ENCODE data around the gene ATAD1.

Gene ATAD1

DNA sequence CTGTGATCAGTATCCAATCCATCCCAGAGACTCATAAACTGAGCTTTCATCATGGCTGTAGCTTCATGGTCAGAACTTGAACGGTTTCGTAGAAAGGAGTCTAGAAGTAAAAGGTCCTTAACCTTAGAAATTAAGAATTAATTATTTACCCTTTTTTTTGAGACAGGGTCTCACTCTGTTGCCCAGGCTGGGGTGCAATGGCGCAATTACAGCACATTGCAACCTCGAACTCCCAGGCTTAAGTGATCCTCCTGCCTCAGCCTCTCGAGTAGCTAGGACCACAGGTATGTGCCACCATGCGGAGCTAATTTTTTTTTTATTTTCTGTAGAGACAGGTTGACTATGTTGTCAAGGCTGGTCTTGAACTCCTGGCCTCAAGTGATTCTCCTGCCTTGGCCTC lies 41.7 kb downstream of the ATAD1 start:
- ChIA-PET CTCF (no interaction called here), POLR2A (ENCODE audit: low non-redundant PET) (no interaction called here)
- no peak overlapping the region for H3K27ac ChIP-seq
- TF ChIP-seq, protein P1, sequence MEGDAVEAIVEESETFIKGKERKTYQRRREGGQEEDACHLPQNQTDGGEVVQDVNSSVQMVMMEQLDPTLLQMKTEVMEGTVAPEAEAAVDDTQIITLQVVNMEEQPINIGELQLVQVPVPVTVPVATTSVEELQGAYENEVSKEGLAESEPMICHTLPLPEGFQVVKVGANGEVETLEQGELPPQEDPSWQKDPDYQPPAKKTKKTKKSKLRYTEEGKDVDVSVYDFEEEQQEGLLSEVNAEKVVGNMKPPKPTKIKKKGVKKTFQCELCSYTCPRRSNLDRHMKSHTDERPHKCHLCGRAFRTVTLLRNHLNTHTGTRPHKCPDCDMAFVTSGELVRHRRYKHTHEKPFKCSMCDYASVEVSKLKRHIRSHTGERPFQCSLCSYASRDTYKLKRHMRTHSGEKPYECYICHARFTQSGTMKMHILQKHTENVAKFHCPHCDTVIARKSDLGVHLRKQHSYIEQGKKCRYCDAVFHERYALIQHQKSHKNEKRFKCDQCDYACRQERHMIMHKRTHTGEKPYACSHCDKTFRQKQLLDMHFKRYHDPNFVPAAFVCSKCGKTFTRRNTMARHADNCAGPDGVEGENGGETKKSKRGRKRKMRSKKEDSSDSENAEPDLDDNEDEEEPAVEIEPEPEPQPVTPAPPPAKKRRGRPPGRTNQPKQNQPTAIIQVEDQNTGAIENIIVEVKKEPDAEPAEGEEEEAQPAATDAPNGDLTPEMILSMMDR (conservative IDR thresholded peaks at IDR 0.05; ENCODE audit: low read depth): no peak
- DNase-seq (ENCODE audit: low spot score): no peak

DNA sequence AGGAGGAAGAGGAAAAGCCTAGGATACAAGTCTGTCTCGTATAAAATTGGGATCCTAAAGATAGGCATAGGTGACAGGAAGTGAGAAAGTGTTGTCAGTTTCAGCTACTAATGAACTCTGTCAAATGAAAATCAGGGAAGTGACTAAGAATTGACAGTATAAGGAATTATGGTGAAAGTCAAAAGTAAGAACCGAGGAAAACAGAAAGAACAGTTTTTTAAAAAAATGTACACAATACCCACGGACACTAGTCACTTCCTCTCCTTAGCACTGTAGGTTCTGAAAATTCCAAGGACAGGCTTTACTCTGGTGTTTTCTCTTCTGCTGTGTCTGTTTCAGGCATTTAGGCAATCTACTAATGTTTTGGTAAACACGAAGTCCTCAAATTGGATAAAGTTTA lies 42.3 kb downstream of the ATAD1 start:
- POLR2A ChIA-PET (ENCODE audit: low non-redundant PET): no interaction called here
- TF ChIP-seq, protein P1 (conservative IDR thresholded peaks at IDR 0.05; ENCODE audit: low read depth): no peak
- H3K27ac ChIP-seq: no peak overlapping the region
- CTCF ChIA-PET: interaction anchor here (0.6 kb wide), 2 partner anchors 53 to 54 kb away, joined by 3 read pairs; no protein-coding TSS in a partner anchor
- peak; percentile 10 for DNase-seq (ENCODE audit: low spot score)

DNA sequence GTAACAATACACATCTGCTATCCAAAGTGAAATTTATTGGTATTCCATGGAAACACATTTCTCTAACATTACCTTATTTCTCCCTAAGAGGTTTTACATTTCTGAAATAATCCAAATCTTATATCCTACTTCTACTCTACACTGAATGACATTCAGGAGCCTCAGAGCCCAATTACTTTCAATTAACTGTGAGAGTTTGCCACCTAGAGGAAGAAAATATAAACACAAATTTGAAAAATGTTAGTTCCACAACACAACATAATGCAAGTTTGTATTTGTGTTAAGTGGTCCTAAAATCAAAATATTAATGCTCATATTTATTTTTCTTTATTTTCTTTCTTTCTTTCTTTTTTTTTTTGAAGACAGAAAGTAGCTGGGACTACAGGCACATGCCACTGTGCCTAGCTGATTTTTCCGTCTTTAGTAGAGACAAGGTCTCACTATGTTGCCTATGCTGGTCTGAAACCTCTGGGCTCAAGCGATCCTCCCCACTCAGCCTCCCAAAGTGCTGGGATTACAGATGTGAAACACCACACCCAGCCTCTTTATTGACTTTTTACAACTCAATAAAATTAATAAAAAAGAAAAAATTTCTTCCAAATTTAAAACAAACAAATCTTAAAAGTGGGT lies 46.0 kb downstream of the ATAD1 start:
- TF ChIP-seq, protein P1 (conservative IDR thresholded peaks at IDR 0.05; ENCODE audit: low read depth): peak; percentile 61
- CTCF ChIA-PET: interaction anchor here (0.6 to 1.5 kb wide), 6 partner anchors 10 to 238 kb away, joined by 3 to 5 read pairs (median 4); no protein-coding TSS in a partner anchor
- POLR2A ChIA-PET (ENCODE audit: low non-redundant PET): no interaction called here
- H3K27ac ChIP-seq: no peak overlapping the region
- DNase-seq (ENCODE audit: low spot score): peak; percentile 24

DNA sequence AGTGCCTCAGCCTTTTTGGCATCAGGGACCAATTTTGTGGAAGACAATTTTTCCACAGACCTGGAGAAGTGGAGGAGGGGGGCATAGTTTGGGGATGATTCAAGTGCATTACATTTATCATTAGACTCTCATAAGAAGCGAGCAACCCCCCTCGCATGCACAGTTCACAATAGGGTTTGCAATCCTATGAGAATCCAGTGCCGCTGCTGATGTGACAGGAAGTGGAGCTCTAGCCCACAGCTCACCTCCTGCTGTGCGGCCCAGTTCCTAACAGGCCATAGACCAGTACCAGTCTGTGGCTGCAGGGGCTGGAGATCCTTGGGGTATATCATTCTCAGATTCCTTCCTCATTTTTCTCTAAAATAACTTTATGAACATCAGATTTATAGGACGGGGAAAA lies 50.8 kb downstream of the ATAD1 start:
- H3K27ac ChIP-seq: no peak overlapping the region
- ChIA-PET CTCF (interaction anchor here (0.6 kb wide), 1 partner anchor 264 kb away, joined by 4 read pairs; no protein-coding TSS in a partner anchor), POLR2A (ENCODE audit: low non-redundant PET) (no interaction called here)
- TF ChIP-seq, protein P1 (conservative IDR thresholded peaks at IDR 0.05; ENCODE audit: low read depth): no peak
- no peak for DNase-seq (ENCODE audit: low spot score)

DNA sequence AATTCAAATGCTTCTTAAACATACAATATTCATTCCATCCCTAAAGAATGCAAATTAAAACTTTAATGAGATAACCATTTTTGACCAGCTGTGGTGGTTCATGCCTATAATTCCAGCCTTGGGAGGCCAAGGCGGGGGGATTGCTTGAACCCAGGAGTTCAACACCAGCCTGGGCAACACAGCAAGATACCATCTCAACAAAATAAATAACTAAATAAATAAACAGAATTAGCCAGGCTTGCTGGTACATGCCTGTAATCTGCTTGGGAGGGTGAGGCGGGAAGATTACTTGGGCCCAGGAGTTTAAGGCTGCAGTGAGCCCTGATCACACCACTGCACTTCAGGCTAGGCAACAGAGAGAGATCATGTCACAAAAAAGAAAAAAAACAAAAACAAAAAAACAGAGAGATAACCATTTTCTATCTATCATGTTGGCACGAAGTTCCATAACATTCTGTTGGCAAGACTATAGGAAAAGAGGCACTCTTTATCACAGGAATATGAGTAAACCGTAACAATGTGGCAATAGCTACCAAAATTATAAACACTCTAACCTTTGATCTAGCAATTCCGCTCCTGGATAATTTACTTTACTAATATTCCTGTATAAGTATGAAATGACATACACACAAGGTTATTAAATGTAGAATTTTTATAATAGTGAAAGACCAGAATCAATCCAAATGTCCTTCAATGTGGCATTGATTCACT lies 52.2 kb downstream of the ATAD1 start:
- POLR2A ChIA-PET (ENCODE audit: low non-redundant PET): no interaction called here
- no peak overlapping the region for H3K27ac ChIP-seq
- CTCF ChIA-PET: interaction anchor here (0.6 kb wide), 1 partner anchor 112 kb away, joined by 3 read pairs; no protein-coding TSS in a partner anchor
- DNase-seq (ENCODE audit: low spot score): no peak
- TF ChIP-seq, protein P1 (conservative IDR thresholded peaks at IDR 0.05; ENCODE audit: low read depth): no peak

DNA sequence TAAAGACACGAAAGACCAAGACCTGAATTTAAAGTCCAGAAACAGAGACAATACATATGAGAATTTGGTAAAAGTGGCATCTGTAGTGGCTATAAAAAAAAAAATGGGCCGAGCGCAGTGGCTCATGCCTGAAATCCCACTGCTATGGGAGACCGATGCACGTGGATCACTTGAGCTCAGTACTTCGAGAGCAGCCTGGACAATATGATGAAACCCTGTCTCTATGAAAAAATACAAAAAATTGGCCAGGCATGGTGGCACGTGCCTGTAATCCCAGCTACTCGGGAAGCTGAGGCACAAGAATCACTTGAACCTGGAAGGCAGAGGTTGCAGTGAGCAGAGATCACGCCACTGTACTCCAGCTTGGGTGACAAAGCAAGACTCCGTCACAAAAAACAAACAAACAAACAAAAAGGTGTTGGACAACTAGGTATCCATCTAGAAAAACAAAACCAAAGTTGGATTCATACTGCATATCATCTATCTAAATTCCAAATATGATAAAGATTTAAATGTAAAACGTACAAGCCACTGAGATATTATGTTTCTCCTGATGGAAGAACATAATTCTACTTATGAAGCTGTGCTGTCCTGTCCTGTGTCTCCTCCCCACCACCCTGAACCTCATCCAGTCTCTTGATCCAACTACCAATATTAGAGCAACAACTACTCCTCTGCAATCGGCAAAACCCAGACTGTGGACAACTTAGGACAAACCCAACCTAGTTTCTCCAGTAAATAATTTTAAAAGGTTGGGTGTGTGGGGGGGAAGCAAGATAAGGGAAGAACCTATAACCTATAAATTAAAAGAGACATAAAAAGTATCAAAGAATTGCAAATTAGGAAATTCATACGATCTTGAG lies 53.7 kb downstream of the ATAD1 start:
- CTCF ChIA-PET: interaction anchor here (1.1 kb wide), 1 partner anchor 230 kb away, joined by 3 read pairs; no protein-coding TSS in a partner anchor

More for the DNA sequence above, 53.7 kb downstream of the ATAD1 start:
- TF ChIP-seq, protein P1 (conservative IDR thresholded peaks at IDR 0.05; ENCODE audit: low read depth): no peak
- no peak for DNase-seq (ENCODE audit: low spot score)
- no peak overlapping the region for H3K27ac ChIP-seq
- POLR2A ChIA-PET (ENCODE audit: low non-redundant PET): no interaction called here
